ENCODE measurements around the gene CDS1.
"Not testable (repeated sequence)": the region's sequence is repeated elsewhere in the genome, so short reads cannot be mapped to it uniquely, and the experiment has no call there.

The CDS1 gene

DNA sequence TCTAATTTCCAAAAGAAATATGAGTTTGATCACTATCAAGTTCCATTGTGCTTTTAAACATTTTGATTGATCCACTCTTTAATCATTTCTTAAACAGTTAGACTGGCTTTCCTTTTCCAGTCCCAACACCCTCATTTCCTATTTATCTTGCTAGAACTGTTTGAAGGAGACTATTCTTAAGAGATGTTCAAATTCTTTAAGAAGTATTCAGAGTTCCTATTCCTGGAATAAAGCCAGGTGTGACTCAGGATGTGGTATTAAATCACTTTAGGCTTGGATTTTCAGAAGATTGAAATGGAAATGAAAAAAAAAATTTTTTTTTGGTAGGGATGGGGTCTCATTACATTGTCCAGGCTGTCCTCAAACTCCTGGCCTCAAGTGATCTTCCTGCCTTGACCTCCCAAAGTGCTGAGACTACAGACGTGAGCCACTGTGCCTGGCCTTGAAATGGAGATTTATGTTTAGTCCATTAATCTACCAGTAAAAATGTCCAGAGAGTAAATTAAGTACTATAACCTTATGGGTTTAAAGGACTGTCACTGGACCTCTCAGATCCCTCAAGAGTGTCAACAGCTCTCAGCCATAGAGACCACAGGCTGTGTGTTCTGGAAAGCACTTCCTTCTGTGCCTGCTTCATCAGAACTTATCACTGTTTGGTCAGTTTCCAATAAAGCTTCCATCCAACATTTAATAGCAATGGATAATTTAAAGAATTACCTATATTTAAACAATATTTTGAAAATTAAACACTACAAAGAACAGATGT, 90.7 kb downstream of the CDS1 start:
- TF ChIP-seq ZNF274 (IDR thresholded peaks at IDR 0.05; ENCODE audit: low read depth, low read length): no peak
- H3K4me3 ChIP-seq (ENCODE audit: low read length): no peak overlapping the region

DNA sequence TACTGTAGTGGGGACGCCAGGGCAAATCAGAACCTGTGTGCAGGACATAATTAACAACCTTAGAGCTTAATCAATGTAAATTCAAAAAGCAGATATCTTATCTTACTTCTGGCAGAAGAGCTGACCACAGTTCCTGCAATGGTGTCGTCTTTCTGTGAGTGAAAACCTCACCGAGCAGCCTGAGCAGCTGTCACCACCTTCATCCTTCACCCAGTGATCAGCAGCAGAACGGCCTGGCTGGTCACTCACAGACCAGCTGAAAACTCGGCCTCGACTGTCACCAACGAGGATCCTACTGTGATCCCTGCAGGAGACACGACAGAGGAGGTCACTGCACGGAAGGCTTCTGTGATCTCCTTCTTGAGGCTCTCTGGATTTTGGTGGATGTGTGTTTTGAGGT, 94.2 kb downstream of the CDS1 start:
- TF ChIP-seq ZNF274 (IDR thresholded peaks at IDR 0.05; ENCODE audit: low read depth, low read length): no peak
- H3K4me3 ChIP-seq (ENCODE audit: low read length): no peak overlapping the region

DNA sequence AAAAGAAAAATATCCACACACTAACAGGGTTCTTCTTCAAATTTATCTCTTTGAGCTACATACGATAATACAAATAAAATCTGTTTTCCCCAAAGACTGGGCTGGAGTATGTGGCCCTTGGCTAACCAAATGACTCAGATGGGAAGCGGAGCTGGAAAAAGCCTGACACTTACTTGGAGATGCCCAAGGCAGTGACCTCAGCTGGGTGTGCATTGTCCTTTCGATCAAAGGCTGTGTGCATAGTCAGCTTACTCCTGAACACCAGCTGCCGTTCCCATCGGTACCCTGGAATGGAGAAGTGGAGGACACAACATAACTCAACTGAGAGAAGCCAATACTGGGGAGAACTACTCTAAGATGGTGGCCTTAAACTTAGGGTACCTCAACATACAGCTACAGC, 95.1 kb downstream of the CDS1 start:
- H3K4me3 ChIP-seq (ENCODE audit: low read length): no peak overlapping the region
- TF ChIP-seq ZNF274 (IDR thresholded peaks at IDR 0.05; ENCODE audit: low read depth, low read length): no peak

DNA sequence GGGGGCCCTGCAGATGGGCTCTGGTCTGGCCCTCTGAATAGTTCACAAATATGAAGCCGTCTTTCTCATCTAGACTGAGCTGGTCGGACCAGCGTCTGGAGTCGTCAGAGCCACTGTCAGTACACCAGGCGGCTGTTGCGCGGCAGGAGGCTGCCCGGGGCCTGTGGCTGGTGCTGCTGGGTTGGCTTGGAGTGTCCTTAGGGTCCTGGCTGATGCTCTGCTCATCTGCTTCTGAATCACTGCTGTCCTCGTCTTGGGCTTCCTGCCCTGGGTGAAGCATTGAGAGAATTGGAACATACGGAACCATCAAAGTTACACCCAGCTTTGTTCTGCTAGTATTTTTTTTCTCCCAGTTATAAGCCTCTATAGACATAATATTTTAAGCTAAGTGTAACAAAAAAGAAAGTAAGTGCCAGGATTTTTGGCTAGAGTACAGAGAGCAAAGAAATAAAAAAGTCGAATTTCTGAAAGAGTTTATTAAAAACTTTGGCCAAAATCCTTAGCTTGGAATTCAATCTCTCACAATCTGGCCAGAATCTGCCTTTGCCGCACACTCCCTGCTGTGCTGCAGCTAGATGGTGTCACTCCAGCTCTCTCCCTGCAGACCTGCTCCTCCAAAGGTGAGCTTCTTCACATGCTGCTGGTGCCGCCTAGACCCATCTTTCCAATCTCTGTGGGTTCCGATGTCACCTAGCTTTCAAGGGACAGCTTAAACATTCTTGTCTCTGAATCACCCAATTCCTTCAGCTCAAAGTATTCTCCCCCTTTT, 96.2 kb downstream of the CDS1 start:
- TF ChIP-seq ZNF274 (IDR thresholded peaks at IDR 0.05; ENCODE audit: low read depth, low read length): no peak
- no peak overlapping the region for H3K4me3 ChIP-seq (ENCODE audit: low read length)

DNA sequence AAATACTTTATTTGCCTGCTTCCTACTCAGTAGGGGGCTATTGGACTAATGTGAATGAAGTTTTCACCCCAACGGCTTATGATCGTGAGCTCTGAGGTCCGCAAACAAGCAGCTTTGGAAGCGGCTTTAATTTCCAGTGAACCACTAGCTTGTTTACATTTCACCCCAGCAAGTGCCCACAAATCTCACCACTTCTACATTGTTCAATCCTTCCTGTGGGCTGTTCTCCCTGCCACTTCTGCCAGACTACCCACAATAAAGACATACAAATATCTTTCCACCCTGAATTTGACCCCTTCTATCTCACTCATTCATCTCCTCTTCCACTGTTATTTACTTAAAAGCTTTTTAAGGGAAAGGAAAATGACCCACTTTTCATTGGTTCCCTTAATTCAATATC, 98.0 kb downstream of the CDS1 start:
- no peak overlapping the region for H3K4me3 ChIP-seq (ENCODE audit: low read length)
- TF ChIP-seq ZNF274 (IDR thresholded peaks at IDR 0.05; ENCODE audit: low read depth, low read length): no peak

DNA sequence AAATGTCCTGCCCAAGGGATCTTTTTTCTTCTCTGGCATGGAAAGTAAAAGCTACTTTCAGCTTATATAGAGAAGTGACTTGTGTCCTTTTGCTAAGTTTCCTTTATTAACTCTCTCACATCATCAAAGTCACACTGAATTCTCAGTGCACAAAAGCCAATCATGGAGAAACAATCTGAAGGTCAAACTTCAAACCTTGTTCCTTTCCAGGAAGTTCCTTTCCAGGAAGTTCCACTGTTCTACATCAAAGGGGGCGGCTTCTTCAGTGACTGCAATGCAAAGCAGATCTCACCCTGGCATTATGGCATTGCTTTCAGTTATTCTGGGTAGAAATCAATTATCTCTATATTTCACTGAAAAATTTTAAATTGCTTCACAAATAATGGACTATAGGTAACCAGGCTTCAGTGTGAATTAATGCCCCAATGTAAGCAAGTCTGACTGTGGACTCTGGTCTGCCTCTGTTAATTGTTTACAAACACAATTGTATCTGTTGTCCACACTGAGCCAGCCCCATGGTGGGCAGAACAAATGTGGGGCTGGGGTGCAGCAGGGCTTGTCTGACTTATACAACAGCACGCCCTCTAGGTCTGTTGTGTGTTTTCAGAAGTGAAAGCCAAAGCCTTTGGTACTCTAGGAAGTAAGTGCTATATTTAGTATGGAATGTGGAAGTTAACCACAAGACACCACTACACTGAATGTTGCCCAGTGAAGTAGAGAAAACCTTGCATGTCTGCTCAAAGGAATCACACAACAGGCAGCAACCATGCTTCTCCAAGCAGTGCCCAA, 98.8 kb downstream of the CDS1 start:
- no peak for TF ChIP-seq ZNF274 (IDR thresholded peaks at IDR 0.05; ENCODE audit: low read depth, low read length)
- no peak overlapping the region for H3K4me3 ChIP-seq (ENCODE audit: low read length)

DNA sequence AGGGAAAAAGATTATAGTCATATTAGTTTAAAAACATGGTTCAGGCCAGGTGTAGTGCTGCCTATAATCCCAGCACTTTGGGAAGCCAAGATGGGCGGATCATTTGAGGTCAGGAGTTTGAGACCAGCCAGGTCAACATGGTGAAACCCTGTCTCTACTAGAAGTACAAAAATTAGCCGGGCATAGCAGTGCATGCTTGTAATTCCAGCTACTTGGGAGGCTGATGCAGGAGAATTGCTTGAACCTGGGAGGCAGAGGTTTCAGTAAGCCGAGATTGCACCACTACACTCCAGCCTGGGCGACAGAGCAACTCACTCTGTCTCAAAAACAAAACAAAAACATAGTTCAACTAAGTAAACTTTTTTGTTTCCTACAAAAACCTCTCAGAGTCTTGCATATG, 99.7 kb downstream of the CDS1 start:
- not testable (repeated sequence) for H3K4me3 ChIP-seq (ENCODE audit: low read length)

DNA sequence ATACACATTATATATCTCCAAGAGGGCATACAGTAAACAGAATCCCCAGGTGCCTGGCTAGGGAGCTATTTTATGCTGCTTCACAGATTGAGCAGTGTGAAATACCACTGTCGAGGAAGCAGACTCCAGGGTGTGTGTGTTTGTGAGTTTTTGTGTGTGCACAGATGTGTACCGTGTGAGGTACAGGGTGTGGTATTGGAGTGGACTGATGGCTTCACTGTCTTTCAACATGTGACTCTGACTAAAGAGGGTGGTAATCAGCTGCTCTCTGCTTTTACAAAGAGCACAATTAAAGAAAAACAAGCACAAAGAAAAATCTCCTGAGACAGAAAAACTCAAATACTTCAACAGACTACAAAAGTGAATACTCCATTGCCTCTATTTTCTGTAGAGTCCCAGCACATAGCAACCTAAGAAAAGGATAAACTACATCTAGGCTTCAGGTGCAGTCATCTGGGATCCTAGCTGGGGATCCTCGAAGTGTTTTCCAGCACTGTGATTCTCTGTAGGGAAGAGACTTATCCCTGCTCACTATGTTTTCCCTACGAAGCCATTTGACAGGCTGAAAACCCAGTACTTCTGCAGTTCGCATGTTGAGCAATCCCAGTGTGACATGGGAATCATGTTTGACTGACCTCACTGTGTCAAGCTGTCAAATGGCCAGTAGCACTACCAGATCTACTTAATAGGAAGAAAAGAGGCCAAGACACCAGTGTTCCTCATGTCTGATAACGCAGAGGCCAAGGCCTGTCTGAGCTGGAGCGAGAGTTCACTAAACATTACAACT, 100.3 kb downstream of the CDS1 start:
- no peak for TF ChIP-seq ZNF274 (IDR thresholded peaks at IDR 0.05; ENCODE audit: low read depth, low read length)
- no peak overlapping the region for H3K4me3 ChIP-seq (ENCODE audit: low read length)

DNA sequence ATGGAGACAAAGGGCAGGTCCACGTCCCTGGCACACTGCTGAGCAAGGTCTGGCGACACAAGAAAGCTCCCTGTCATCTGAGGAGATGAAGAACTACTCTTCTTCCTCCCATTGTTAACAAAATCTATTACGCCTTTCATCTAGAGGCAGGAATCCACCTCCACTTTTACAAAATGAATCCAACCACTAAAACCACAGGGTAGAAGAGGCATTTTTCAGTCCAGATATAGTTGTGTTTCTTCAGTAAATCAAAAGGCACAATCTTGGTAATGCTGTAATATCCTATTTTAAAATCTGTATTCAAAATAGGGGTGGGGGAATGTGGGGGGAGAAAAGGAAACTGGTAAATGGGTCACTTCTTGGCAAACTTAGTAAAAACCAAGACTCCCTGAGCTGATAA, 101.4 kb downstream of the CDS1 start:
- TF ChIP-seq ZNF274 (IDR thresholded peaks at IDR 0.05; ENCODE audit: low read depth, low read length): no peak
- no peak overlapping the region for H3K4me3 ChIP-seq (ENCODE audit: low read length)

DNA sequence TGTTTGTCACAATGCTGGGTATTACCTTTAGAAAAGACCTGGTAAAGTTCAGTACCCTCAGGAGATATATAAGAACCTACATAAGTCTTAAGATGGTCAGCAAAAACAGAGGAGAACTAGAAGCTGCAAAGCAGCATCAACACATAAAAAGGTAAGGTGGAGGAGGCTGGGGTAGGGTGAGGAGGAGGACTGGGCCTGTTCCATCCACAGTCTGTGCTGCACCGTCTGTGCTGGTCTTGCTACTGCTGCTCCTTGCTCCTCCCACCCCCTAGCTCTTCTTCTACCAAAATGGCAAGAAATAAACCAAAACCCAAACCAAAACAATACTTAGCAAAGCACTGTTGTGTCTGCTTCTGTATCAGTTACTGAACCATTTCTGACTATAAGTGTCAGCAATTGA, 102.2 kb downstream of the CDS1 start:
- no peak for TF ChIP-seq ZNF274 (IDR thresholded peaks at IDR 0.05; ENCODE audit: low read depth, low read length)
- H3K4me3 ChIP-seq (ENCODE audit: low read length): no peak overlapping the region

DNA sequence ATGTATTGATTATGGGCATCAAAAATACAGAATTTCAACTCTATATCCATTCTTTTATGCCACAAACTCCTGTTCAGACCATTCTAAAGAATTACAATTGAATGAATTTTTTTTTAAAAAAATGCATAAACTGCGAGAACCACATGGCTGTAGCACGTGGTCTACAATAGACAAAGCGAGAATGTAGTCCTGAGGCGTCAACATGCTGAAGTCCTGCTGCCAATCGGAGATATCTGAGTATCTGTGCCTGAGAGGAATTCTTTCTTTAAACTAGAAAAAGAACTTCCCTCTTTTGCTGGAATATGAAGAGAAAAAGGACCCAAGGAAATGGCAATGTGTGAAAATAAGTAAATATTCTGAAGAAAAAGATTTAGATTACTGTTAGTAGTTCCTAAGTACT, 105.7 kb downstream of the CDS1 start:
- no peak overlapping the region for H3K4me3 ChIP-seq (ENCODE audit: low read length)
- no peak for TF ChIP-seq ZNF274 (IDR thresholded peaks at IDR 0.05; ENCODE audit: low read depth, low read length)

DNA sequence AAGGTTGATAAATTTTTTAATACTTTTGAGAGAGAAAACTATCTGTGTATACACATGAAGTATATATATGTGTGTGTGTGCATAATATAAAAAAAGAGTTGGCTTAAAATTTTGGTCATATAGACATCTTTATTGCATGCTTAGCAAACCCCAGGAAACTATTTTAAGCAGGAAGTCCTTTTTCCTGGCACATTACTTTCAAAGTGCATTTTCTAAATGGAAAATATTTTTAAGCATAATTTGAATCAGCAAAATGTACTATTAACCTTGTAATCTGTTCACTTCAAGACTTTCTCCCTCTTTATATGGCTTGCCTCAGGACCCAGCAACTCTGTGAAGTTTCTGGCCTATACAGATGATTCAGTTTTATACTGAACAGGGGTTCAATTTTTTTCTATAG, 106.3 kb downstream of the CDS1 start:
- H3K4me3 ChIP-seq (ENCODE audit: low read length): no peak overlapping the region
- no peak for TF ChIP-seq ZNF274 (IDR thresholded peaks at IDR 0.05; ENCODE audit: low read depth, low read length)

DNA sequence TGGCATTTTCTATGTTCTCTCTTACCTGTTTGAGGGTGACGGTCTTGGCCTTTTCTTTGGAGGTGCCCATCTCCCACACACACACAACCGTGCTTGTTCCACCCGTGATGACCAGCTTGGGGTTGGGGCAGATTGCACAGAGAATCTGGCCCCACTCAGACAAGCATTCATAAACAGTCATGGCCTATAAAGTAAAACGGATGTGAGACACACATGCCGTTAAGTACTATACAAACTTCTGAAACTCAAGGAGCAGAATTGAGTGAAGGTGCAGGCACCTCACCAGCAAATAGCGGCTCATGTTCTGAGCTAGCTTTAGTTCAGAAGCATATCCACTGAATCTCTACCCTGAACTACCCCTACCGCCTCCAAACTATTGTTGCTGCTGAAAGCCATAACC, 107.6 kb downstream of the CDS1 start:
- no peak overlapping the region for H3K4me3 ChIP-seq (ENCODE audit: low read length)
- TF ChIP-seq ZNF274 (IDR thresholded peaks at IDR 0.05; ENCODE audit: low read depth, low read length): no peak

DNA sequence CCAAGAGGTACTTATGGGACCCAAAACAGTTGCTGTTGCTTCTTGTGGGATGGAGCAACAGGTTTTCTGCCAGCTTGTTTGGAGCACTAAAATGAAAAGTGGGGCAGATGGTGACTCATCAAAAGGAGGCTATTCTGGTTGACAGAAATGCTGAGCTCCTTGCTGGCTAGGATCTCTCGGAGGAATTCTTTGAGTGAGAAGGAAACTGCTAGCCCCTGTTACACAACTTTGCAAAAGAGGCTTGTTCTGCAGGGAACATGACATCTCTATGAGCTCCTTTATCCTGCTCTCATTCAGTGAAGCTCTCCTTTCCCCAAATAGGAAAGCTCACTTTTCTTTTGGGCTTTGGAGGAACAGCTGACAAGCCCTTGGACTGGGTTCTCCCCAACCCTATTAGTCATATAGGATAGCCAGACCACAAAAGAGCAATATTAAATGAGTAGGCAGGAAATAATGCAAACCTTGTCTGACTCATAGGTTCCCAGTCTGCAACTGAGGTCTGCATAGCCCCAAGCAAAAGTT, 108.3 kb downstream of the CDS1 start:
- TF ChIP-seq ZNF274 (IDR thresholded peaks at IDR 0.05; ENCODE audit: low read depth, low read length): no peak
- H3K4me3 ChIP-seq (ENCODE audit: low read length): no peak overlapping the region
